ENCODE data around the gene EIF5B. TPM values are rescaled to one million over a fixed set of nuclear protein-coding genes. Genes with fewer than 3 reads are reported as not detected.

EIF5B gene
- total and polyA plus RNA-seq, 2 of the 8 experiments (the other 6 are each of a cell fraction or from before 2014, with no cell fraction given) = 10.7 to 64.5 TPM

DNA sequence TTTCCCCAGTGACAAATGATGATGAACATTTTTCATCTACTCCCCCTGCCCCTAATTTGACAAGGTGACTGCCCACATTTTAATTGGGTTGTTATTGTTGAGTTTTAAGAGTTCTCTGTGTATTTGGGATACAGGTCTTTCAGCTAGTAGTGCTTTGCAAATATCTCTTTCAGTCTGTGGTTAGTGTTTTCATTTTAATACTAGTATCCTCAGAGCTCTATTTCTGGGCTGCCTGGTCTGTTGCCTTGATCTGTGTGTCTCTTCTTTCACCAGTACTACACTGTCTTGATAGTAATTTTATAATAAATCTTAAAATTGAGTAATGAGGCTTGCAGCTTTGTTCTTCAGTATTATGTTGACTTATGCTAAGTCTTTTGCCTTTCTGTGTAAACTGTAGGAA is 19.7 kb downstream of the EIF5B start:
- Histone ChIP-seq H2BK12ac (ENCODE audit: low read depth, low read length) (no peak overlapping the region), H3K9ac (replicated peaks in 1 of 4; ENCODE audit: extremely low read depth in 1 of 4, low read depth in 3 of 4, low read length in 3 of 4) (no peak overlapping the region), H2BK20ac (ENCODE audit: low read length) (no peak overlapping the region), H3K18ac (ENCODE audit: extremely low read depth, low read length) (no peak overlapping the region), H4K5ac (ENCODE audit: insufficient read length, low read depth, low read length) (no peak overlapping the region), H3K27ac (ENCODE audit: low read depth, low read length) (no peak overlapping the region), H3K79me2 (ENCODE audit: control insufficient read depth in 1 of 2, insufficient read depth in 2 of 2, low read length in 2 of 2) (peaks cover 9 to 78% of the 10 kb centered on the region in 2 experiments), H3K4me3 (ENCODE audit: extremely low read depth in 1 of 4, insufficient read depth in 2 of 4, low read depth in 3 of 4, low read length in 4 of 4) (no peak overlapping the region), H3K56ac (replicated peaks; ENCODE audit: insufficient read length, low read depth, low read length) (no peak overlapping the region), H3K23me2 (ENCODE audit: low read depth, low read length) (no peaks in the 10 kb centered on the region), H3K14ac (ENCODE audit: insufficient read length) (no peak overlapping the region), H2BK15ac (ENCODE audit: low read length) (no peak overlapping the region), H3K4me1 (replicated peaks in 1 of 4; ENCODE audit: control insufficient read depth in 3 of 4, insufficient read depth in 4 of 4, low read length in 3 of 4) (no peaks in the 10 kb centered on the region; a peak in 1 of 7 replicates), H3K23ac (ENCODE audit: insufficient read length) (no peak overlapping the region), H4K91ac (replicated peaks; ENCODE audit: insufficient read length, low read length) (no peak overlapping the region), H2AK5ac (ENCODE audit: low read depth, low read length) (no peak overlapping the region), H2BK5ac (ENCODE audit: low read depth, low read length) (no peak overlapping the region), H3K36me3 (ENCODE audit: control insufficient read depth in 2 of 4, insufficient read depth in 4 of 4, low read length in 3 of 4) (peaks cover 0 to 8% (median under 1%) of the 10 kb centered on the region in 4 experiments; a peak in 2 of 8 replicates), H3K79me1 (ENCODE audit: low read depth, low read length) (peaks cover 6% of the 10 kb centered on the region), H2BK120ac (replicated peaks; ENCODE audit: low read depth, low read length) (no peak overlapping the region), H2AFZ (ENCODE audit: low read length) (no peak overlapping the region), H3K27me3 (replicated peaks in 1 of 4; ENCODE audit: control insufficient read depth in 3 of 4, extremely low read depth in 1 of 4, insufficient read depth in 3 of 4, low read length in 3 of 4) (no peaks in the 10 kb centered on the region), H4K8ac (ENCODE audit: extremely low read depth, insufficient read depth, low read length) (no peak overlapping the region), H3K4ac (replicated peaks; ENCODE audit: insufficient read length, low read depth, low read length) (no peak overlapping the region), H4K20me1 (replicated peaks in 1 of 2; ENCODE audit: control insufficient read depth in 1 of 2, insufficient read depth in 2 of 2, low read length in 2 of 2) (peaks cover 2 to 4% of the 10 kb centered on the region in 2 experiments), H3K9me3 (ENCODE audit: insufficient read depth in 2 of 2, low read depth in 1 of 2, low read length in 1 of 2) (no peaks in the 10 kb centered on the region), H3K4me2 (ENCODE audit: insufficient read depth in 1 of 2, low read depth in 2 of 2, low read length in 2 of 2) (no peak overlapping the region)
- CTCF ChIA-PET (ENCODE audit: partially characterized antibody) = interaction anchor here (1.4 to 1.9 kb wide), 4 partner anchors 8 to 20 kb away, joined by 3 to 9 read pairs (median 4); partner anchors contain the start of genes EIF5B and TXNDC9
- FAIRE-seq = no peak
- no peak for TF ChIP-seq TEAD4 (IDR thresholded peaks at IDR 0.05; ENCODE audit: low read depth, low read length)
- TF ChIP-seq, protein P1, sequence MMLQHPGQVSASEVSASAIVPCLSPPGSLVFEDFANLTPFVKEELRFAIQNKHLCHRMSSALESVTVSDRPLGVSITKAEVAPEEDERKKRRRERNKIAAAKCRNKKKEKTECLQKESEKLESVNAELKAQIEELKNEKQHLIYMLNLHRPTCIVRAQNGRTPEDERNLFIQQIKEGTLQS (IDR thresholded peaks at IDR 0.05; ENCODE audit: insufficient read depth, low read depth, low read length) = no peak
- no peak for TF ChIP-seq EP300 (IDR thresholded peaks at IDR 0.05; ENCODE audit: borderline replicate concordance in 1 of 2, low read depth in 2 of 2, low read length in 2 of 2)
- TF ChIP-seq BRCA1 (IDR thresholded peaks at IDR 0.05; ENCODE audit: low read depth, low read length) = no peak
- no peak for TF ChIP-seq CHD2 (IDR thresholded peaks at IDR 0.05; ENCODE audit: low read length)
- no peak for DNase-seq (ENCODE audit: low read depth in 1 of 2, low spot score in 2 of 2)
- POLR2A ChIA-PET (ENCODE audit: partially characterized antibody) = interaction anchor here (1.1 to 1.5 kb wide), 2 partner anchors 9 to 161 kb away, joined by 3 read pairs; no protein-coding TSS in a partner anchor

All from H1 (cell line).